Measurements from ENCODE around the gene ATP10A. TPM values are rescaled to one million over a fixed set of nuclear protein-coding genes. Genes with fewer than 3 reads are reported as not detected.
A peak's percentile ranks its signal among the peaks of the same experiment; 100 is the strongest.

Gene ATP10A
- total and polyA plus RNA-seq, 8 donors: 0.04 to 1.2 (median 0.41) TPM

- 32 to 41% methylated on average over 4 of the region's 4 CpGs for WGBS, 2 donors
Measured at GRCh38 chr15:25852661-25853524, 10.2 kb downstream of the ATP10A start.

GRCh38 chr15:25852027-25852426, 11.1 kb downstream of the ATP10A start:
- Histone ChIP-seq H3K9me3 (no peaks in the 10 kb centered on the region), H3K27ac (no peak overlapping the region), H3K4me1 (no peaks in the 10 kb centered on the region), H3K4me3 (no peak overlapping the region), H3K36me3 (no peaks in the 10 kb centered on the region), H3K27me3 (no peaks in the 10 kb centered on the region)
- no peak for FAIRE-seq
- no peak for TF ChIP-seq CTCF (IDR thresholded peaks at IDR 0.05)
- no peak for ATAC-seq
- no peak for DNase-seq
- intact Hi-C loops (cut with DNase I): no loop called here

More at GRCh38 chr15:25852661-25853524, 10.2 kb downstream of the ATP10A start:
- TF ChIP-seq CTCF (IDR thresholded peaks at IDR 0.05): no peak
- Histone ChIP-seq H3K27me3 (no peaks in the 10 kb centered on the region), H3K4me3 (no peak overlapping the region), H3K9me3 (no peaks in the 10 kb centered on the region), H3K36me3 (no peaks in the 10 kb centered on the region), H3K27ac (no peak overlapping the region), H3K4me1 (no peaks in the 10 kb centered on the region)
- intact Hi-C loops (cut with DNase I): no loop called here
- FAIRE-seq: no peak
- DNase-seq: no peak
- no peak for ATAC-seq

- H3K4me1 ChIP-seq: no peaks in the 10 kb centered on the region
- WGBS, 2 donors: 11 to 13% methylated on average over 31 to 36 of the region's 36 CpGs
- ATAC-seq: peak; percentile 63 to 85 (median 82)
- no peaks in the 10 kb centered on the region for H3K9me3 ChIP-seq
- DNase-seq: peak in 5 of 6 donors; percentile 15 to 64 (median 43)
- no peak for FAIRE-seq
- no peaks in the 10 kb centered on the region for H3K27me3 ChIP-seq
- H3K27ac ChIP-seq: peak overlapping the region in 2 of 4 donors; percentile 57
- no peaks in the 10 kb centered on the region for H3K36me3 ChIP-seq
- intact Hi-C loops (cut with DNase I): no loop called here
- no peak for TF ChIP-seq CTCF (IDR thresholded peaks at IDR 0.05)
- peak overlapping the region in 2 of 4 donors; percentile 20 to 34 for H3K4me3 ChIP-seq
Measured at GRCh38 chr15:25850154-25851111, 12.7 kb downstream of the ATP10A start.

- H3K27ac ChIP-seq: peak overlapping the region in 2 of 4 donors; percentile 30 to 57
- H3K9me3 ChIP-seq: no peaks in the 10 kb centered on the region
- H3K4me3 ChIP-seq: no peak overlapping the region
- no peaks in the 10 kb centered on the region for H3K4me1 ChIP-seq
- intact Hi-C loops (cut with DNase I): no loop called here
- FAIRE-seq: no peak
- H3K27me3 ChIP-seq: no peaks in the 10 kb centered on the region
- H3K36me3 ChIP-seq: no peaks in the 10 kb centered on the region
- TF ChIP-seq CTCF (IDR thresholded peaks at IDR 0.05): no peak
- WGBS, 2 donors: 37 to 42% methylated on average over 11 of the region's 11 CpGs
- peak in 3 of 4 donors; percentile 25 to 52 (median 38) for ATAC-seq
- DNase-seq: no peak
Measured at GRCh38 chr15:25849157-25849921, 13.8 kb downstream of the ATP10A start.
